Peyer's patch (tissue), 4 donors: ENCODE data around the gene ARHGAP24.

Experiments
- POLR2A ChIP-seq, 2 donors: fragments of 450-650 bp; IDR thresholded peaks; one replicate each; pipeline ENCODE4 v1.5.1; 2017; ENCODE audit warnings: antibody characterized with exemption in 2 of 2, mild to moderate bottlenecking in 2 of 2, moderate library complexity in 2 of 2
- TF ChIP-seq, protein P1 (sequence below), 6 experiments: fragments of 450-650 bp in 4 of 6; fragments of 200-600 bp in 2 of 6; sonication (generic) in 1 of 6; IDR thresholded peaks; one replicate each; pipeline ENCODE4 v1.5.1; 2017 to 2019; ENCODE audit warnings: antibody characterized with exemption in 6 of 6, mild to moderate bottlenecking in 3 of 6, moderate library complexity in 1 of 6

- TF ChIP-seq, protein P1, sequence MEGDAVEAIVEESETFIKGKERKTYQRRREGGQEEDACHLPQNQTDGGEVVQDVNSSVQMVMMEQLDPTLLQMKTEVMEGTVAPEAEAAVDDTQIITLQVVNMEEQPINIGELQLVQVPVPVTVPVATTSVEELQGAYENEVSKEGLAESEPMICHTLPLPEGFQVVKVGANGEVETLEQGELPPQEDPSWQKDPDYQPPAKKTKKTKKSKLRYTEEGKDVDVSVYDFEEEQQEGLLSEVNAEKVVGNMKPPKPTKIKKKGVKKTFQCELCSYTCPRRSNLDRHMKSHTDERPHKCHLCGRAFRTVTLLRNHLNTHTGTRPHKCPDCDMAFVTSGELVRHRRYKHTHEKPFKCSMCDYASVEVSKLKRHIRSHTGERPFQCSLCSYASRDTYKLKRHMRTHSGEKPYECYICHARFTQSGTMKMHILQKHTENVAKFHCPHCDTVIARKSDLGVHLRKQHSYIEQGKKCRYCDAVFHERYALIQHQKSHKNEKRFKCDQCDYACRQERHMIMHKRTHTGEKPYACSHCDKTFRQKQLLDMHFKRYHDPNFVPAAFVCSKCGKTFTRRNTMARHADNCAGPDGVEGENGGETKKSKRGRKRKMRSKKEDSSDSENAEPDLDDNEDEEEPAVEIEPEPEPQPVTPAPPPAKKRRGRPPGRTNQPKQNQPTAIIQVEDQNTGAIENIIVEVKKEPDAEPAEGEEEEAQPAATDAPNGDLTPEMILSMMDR (IDR thresholded peaks at IDR 0.05), result no peak
- no peak for TF ChIP-seq POLR2A (IDR thresholded peaks at IDR 0.05)
These were observed 124.0 kb downstream of the ARHGAP24 start for GRCh38 chr4:85598936-85599335.
